Measurements from ENCODE around the gene ACADVL.

Gene ACADVL

DNA sequence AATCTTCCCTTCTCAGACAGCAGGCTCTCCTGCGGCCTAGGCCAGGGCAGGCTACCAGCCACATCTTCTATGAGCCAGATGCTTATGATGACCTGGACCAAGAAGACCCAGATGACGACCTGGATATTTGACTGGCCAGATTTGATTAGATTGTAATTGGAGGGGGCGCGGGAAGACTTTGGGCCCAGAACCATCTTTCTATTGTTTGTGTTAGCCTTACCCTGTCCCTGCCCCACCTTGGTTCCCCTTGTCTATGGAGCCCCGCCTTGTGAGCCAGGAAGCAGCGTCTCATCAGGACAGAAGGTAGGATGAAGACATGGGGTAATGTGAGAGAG lies 39.8 kb downstream of the ACADVL start:
- in situ Hi-C loops (cut with HindIII; ENCODE audit: low sequenced_read_pairs), result no loop called here
- TF ChIP-seq, protein P1, sequence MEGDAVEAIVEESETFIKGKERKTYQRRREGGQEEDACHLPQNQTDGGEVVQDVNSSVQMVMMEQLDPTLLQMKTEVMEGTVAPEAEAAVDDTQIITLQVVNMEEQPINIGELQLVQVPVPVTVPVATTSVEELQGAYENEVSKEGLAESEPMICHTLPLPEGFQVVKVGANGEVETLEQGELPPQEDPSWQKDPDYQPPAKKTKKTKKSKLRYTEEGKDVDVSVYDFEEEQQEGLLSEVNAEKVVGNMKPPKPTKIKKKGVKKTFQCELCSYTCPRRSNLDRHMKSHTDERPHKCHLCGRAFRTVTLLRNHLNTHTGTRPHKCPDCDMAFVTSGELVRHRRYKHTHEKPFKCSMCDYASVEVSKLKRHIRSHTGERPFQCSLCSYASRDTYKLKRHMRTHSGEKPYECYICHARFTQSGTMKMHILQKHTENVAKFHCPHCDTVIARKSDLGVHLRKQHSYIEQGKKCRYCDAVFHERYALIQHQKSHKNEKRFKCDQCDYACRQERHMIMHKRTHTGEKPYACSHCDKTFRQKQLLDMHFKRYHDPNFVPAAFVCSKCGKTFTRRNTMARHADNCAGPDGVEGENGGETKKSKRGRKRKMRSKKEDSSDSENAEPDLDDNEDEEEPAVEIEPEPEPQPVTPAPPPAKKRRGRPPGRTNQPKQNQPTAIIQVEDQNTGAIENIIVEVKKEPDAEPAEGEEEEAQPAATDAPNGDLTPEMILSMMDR (IDR thresholded peaks at IDR 0.05; ENCODE audit: low read depth, low read length), result no peak

DNA sequence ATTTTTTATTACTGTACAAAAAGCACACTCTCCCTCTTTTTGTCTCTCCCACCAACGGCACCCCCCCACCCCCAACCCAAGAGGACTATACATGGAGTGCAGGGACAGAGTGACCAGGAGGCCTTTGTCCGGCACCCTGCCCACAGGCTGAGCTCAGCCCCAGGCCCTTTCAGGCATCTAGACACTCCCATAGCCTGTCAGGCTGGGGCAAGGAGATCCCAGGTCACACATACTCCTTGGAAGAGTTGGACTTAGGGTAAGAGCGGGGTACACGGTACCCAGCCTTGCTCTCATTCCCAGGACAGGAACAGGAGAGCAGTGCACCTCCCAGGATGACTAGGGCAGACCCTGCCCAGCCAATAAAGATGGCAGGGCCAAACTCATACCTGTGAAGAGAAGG lies 40.4 kb downstream of the ACADVL start:
- DNase-seq (ENCODE audit: low read depth, low spot score), result no peak
- TF ChIP-seq, protein P1 (IDR thresholded peaks at IDR 0.05; ENCODE audit: low read depth, low read length), result no peak
- no peak overlapping the region for H3K4me3 ChIP-seq (ENCODE audit: low read depth, low read length)
- in situ Hi-C loops (cut with HindIII; ENCODE audit: low sequenced_read_pairs), result no loop called here

More for the DNA sequence above, 39.8 kb downstream of the ACADVL start:
- DNase-seq (ENCODE audit: low read depth, low spot score), result no peak
- H3K4me3 ChIP-seq (ENCODE audit: low read depth, low read length), result no peak overlapping the region

DNA sequence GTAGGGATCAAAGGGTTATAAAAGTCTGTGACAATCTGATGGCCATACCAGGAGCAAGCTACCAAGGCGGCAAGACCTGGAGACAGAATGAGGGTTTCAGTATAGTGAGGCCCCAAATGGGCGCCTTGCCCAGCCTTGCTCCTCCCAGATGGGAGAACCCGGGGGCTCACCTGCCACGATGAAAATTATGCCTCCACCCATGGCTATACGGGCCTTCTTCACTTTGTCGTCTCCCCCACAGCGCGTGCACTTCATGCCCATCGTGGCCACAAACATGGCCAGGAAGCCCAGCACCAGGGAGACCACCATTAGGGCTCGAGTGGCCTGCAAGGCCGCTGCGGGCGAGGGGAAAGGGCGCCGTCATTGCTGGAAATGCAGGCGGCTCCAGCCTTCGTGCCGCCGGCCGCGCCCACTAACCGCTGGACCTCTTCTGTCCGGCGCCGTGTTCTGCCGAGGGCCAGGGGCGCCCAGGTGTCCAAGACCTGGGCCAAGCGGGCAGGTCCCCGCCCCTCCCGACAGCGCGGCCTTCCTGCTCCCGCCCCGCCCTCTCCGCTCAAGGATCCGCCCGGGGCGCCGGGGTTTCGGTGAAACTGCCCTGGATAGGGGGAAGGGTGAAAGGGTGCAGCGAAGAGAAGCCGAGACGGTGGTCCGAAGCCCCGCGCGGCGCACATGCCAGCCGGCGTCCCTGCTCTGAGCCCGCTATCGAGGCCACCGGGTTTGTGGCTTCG lies 41.1 kb downstream of the ACADVL start:
- H3K4me3 ChIP-seq (ENCODE audit: low read depth, low read length), result peak overlapping the region; percentile 27
- TF ChIP-seq, protein P1 (IDR thresholded peaks at IDR 0.05; ENCODE audit: low read depth, low read length), result no peak
- no peak for DNase-seq (ENCODE audit: low read depth, low spot score)
- in situ Hi-C loops (cut with HindIII; ENCODE audit: low sequenced_read_pairs), result no loop called here

DNA sequence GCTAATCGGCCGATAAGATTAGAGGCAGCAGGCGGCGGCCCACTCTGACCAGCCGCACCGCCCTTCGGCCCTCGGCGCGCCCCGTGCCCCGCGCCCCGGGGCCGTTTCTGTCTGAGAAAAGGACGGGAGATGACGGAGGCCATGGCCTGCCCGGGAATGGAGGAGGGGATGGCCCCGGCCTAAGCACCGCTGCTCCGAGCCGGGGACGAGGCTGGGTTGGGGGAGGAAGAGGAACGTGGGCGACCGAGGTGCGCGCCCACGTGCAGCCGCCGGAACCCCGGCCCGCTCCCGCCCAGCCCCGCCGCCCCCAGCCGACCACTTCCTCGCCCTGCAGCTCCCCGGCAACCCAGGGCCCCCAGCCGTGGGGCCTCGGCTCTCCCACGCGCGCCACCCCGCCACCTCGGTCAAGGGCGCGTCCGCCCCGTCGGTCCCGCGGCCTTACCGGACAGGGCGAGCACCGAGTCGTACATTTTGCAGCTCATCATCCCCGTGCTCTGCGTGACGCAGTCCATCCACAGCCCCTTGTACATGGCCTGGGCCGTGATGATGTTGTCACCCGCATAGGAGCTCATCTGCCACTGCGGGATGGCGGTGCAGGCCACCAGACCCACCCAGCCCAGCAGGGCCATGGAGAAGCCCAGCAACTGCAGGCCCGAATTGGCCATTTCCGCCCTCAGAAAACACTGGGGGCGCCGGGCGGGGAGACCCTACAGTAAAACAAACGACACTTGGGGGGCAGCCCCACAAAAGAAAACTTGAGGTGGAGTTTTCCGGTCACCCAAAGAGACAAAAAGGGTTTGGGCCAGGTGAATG lies 41.8 kb downstream of the ACADVL start:
- in situ Hi-C loops (cut with HindIII; ENCODE audit: low sequenced_read_pairs), result no loop called here
- TF ChIP-seq, protein P1 (IDR thresholded peaks at IDR 0.05; ENCODE audit: low read depth, low read length), result no peak
- no peak for DNase-seq (ENCODE audit: low read depth, low spot score)
- peak overlapping the region; percentile 27 for H3K4me3 ChIP-seq (ENCODE audit: low read depth, low read length)

DNA sequence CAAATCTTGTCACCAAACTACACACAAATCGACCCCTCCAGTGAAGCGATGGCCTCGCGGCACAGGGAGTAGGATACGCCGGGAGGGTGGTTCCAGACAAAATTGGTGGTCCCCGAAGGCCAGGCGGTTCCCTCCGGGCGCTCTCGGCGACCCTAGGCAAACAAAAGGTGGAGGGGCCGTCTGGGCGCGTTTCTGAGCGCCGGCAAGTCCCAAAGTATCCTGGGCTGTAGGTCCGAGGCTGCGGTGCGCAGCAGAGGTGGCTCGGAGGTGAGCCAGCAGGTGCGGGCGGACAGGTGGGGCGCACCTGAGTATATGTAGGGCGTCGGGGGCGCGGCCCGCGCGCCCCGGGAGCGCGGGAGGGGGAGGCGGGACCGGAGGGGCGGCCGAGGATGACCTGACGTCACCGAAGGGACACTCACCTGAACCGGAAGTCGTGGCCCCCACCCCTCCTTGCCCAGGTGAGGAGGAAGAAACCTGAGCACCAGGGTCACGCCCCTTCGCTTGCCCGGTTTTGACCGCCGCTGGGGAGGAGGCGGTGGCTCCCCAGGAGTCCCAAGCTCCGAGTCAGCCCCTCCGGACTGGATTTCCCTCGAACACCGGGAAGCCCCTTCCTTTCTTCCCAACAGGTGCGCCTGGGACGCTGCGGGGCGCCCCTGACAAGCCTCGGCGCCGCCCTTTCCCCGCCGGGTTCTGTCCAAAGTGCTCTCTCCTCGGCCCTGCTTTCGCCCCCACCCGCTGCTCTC lies 42.6 kb downstream of the ACADVL start, which contains the start of gene CLDN7:
Gene CLDN7, minus strand, starts transcription at position 287 of the 743 bp plus-strand sequence. CDS start 435 bp downstream, outside the sequence.
- TF ChIP-seq, protein P1 (IDR thresholded peaks at IDR 0.05; ENCODE audit: low read depth, low read length), result no peak
- in situ Hi-C loops (cut with HindIII; ENCODE audit: low sequenced_read_pairs), result no loop called here
- peak within 1 kb of the TSS; percentile 27 for H3K4me3 ChIP-seq (ENCODE audit: low read depth, low read length)
- DNase-seq (ENCODE audit: low read depth, low spot score), result no peak

Data from astrocyte of the spinal cord (primary cell).